ENCODE measurements around the gene SEC24B.
"Not testable (repeated sequence)": the region's sequence is repeated elsewhere in the genome, so short reads cannot be mapped to it uniquely, and the experiment has no call there.

- TF ChIP-seq CTCF, POLR2A (IDR thresholded peaks at IDR 0.05): not testable (repeated sequence)
Observed at GRCh38 chr4:109579997-109580396, 146.4 kb downstream of the SEC24B start.

All from esophagus squamous epithelium (tissue), 4 donors.